CD4-positive, CD25-positive, alpha-beta regulatory T cell (primary cell): ENCODE measurements around the gene SPDYE3. TPM values are rescaled to one million over a fixed set of nuclear protein-coding genes. Genes with fewer than 3 reads are reported as not detected.
"Not testable (repeated sequence)": the region's sequence is repeated elsewhere in the genome, so short reads cannot be mapped to it uniquely, and the experiment has no call there.

Experiments
- ATAC-seq, 2 donors: fragments of 150-1000 bp; cut with Tn5 transposase; one replicate each; pipeline ENCODE4 v1.10.0; 2021; ENCODE audit warnings: low read depth in 2 of 2, moderate number of reproducible peaks in 2 of 2, moderate library complexity in 1 of 2
- DNase-seq, 3 donors: peaks; one replicate each; pipeline versions ENCODE4 v3.0.0 to v3.0.0-alpha.2; 2012 to 2022; ENCODE audit warnings: mixed read lengths in 1 of 3
- H3K27ac ChIP-seq: one replicate; pipeline ENCODE4 v1.7.0; 2013; ENCODE audit warnings: mild to moderate bottlenecking, low read length; ENCODE audit not compliant: insufficient read depth, poor library complexity, severe bottlenecking
- H3K27me3 ChIP-seq: one replicate; pipeline ENCODE4 v1.7.0; 2013; ENCODE audit warnings: low read length; ENCODE audit not compliant: control insufficient read depth, insufficient read depth
- H3K36me3 ChIP-seq: one replicate; pipeline ENCODE4 v1.7.0; 2013; ENCODE audit warnings: mild to moderate bottlenecking, low read length, moderate library complexity; ENCODE audit not compliant: control insufficient read depth, insufficient read depth
- H3K4me1 ChIP-seq: 2 replicates; pipeline ENCODE4 v1.7.0; 2013; ENCODE audit warnings: mild to moderate bottlenecking, low read length; ENCODE audit not compliant: insufficient read depth, control insufficient read depth, poor library complexity, severe bottlenecking
- H3K4me3 ChIP-seq: one replicate; pipeline ENCODE4 v1.7.0; 2013; ENCODE audit warnings: low read depth, mild to moderate bottlenecking, low read length, moderate library complexity
- H3K9me3 ChIP-seq, 2 experiments: 1 replicate in 1 of 2; 2 replicates in 1 of 2; pipeline ENCODE4 v1.7.0; 2013; ENCODE audit warnings: low read length in 2 of 2, mild to moderate bottlenecking in 1 of 2, moderate library complexity in 1 of 2; ENCODE audit not compliant: control insufficient read depth in 2 of 2
- H3K27ac Mint-ChIP-seq, 3 donors: one replicate each; pipeline ENCODE4 v1.8.0; 2020 to 2022; ENCODE audit warnings: mild to moderate bottlenecking in 3 of 3, mixed read lengths in 3 of 3, moderate library complexity in 2 of 3
- H3K27me3 Mint-ChIP-seq: one replicate; pipeline ENCODE4 v1.8.0; 2022; ENCODE audit warnings: mild to moderate bottlenecking, mixed read lengths
- H3K36me3 Mint-ChIP-seq: one replicate; pipeline ENCODE4 v1.8.0; 2020; ENCODE audit warnings: mixed read lengths
- H3K4me1 Mint-ChIP-seq, 4 donors: one replicate each; pipeline ENCODE4 v1.8.0; 2020 to 2022; ENCODE audit warnings: mixed read lengths in 4 of 4, mild to moderate bottlenecking in 1 of 4
- H3K4me3 Mint-ChIP-seq, 4 donors: one replicate each; pipeline ENCODE4 v1.8.0; 2020 to 2022; ENCODE audit warnings: mild to moderate bottlenecking in 4 of 4, mixed read lengths in 4 of 4, moderate library complexity in 3 of 4
- H3K9me3 Mint-ChIP-seq, 7 donors: one replicate each; pipeline ENCODE4 v1.8.0; 2020 to 2022; ENCODE audit warnings: mixed read lengths in 7 of 7, mild to moderate bottlenecking in 3 of 7, moderate library complexity in 2 of 7
- polyA plus RNA-seq, 4 donors: library from polyadenylated mRNA; unstranded; fragments of 300-500 nt; fragmentation: Illumina TruSeq; gene quantifications; one replicate each; pipeline ENCODE4 v1.2.3, GENCODE V29; 2021
- total RNA-seq: library from RNA; stranded (reverse); gene quantifications from one replicate; pipeline ENCODE4 v1.2.3, GENCODE V29; 2022

Gene SPDYE3
- total and polyA plus RNA-seq, 5 donors from 2014 or later, result 4.5 to 7.2 (median 6.1) TPM; not detected in 1

- peaks cover 0 to 27% (median 17%) of the 10 kb centered on the region in 4 donors for H3K4me1 Mint-ChIP-seq
- not testable (repeated sequence) for H3K4me3 ChIP-seq, H3K36me3 ChIP-seq, H3K27me3 ChIP-seq, H3K27ac ChIP-seq, ATAC-seq, H3K9me3 Mint-ChIP-seq, H3K4me1 ChIP-seq, H3K9me3 ChIP-seq, H3K36me3 Mint-ChIP-seq, DNase-seq, H3K27me3 Mint-ChIP-seq, H3K27ac Mint-ChIP-seq
- peak overlapping the region in 2 of 4 donors; percentile 41 to 89 for H3K4me3 Mint-ChIP-seq
Observed at GRCh38 chr7:100268882-100269281, 38.6 kb upstream of the SPDYE3 start.

GRCh38 chr7:100269306-100270045 is 38.0 kb upstream of the SPDYE3 start:
- H3K36me3 Mint-ChIP-seq, H3K36me3 ChIP-seq, H3K27me3 ChIP-seq, H3K4me1 ChIP-seq, H3K27me3 Mint-ChIP-seq, H3K9me3 Mint-ChIP-seq, H3K27ac Mint-ChIP-seq, ATAC-seq, H3K4me3 ChIP-seq, H3K27ac ChIP-seq, H3K9me3 ChIP-seq, DNase-seq: not testable (repeated sequence)
- peaks cover 0 to 27% (median 17%) of the 10 kb centered on the region in 4 donors for H3K4me1 Mint-ChIP-seq
- peak overlapping the region in 3 of 4 donors; percentile 4 to 89 (median 50) for H3K4me3 Mint-ChIP-seq

- not testable (repeated sequence) for DNase-seq, H3K36me3 ChIP-seq, H3K9me3 ChIP-seq, H3K36me3 Mint-ChIP-seq, H3K27me3 Mint-ChIP-seq, H3K27ac ChIP-seq, ATAC-seq, H3K27me3 ChIP-seq, H3K9me3 Mint-ChIP-seq, H3K4me3 ChIP-seq, H3K4me1 ChIP-seq
- Mint-ChIP-seq H3K4me3 (peak overlapping the region; percentile 84 to 90 (median 89)), H3K4me1 (peaks cover 0 to 31% (median 18%) of the 10 kb centered on the region in 4 donors), H3K27ac (peak overlapping the region; percentile 15 to 83 (median 23))
Observed at GRCh38 chr7:100270046-100270918, 37.2 kb upstream of the SPDYE3 start.

GRCh38 chr7:100270941-100271593 is 36.4 kb upstream of the SPDYE3 start:
- not testable (repeated sequence) for H3K36me3 Mint-ChIP-seq, H3K27me3 ChIP-seq, ATAC-seq, H3K27ac ChIP-seq, H3K9me3 ChIP-seq, H3K27me3 Mint-ChIP-seq, H3K4me1 ChIP-seq, H3K9me3 Mint-ChIP-seq, H3K36me3 ChIP-seq, H3K4me3 ChIP-seq
- peak overlapping the region; percentile 84 to 90 (median 89) for H3K4me3 Mint-ChIP-seq
- peak in 1 of 3 donors; percentile 10 for DNase-seq
- H3K27ac Mint-ChIP-seq, result peak overlapping the region in 2 of 3 donors; percentile 23 to 83
- H3K4me1 Mint-ChIP-seq, result peaks cover 0 to 31% (median 17%) of the 10 kb centered on the region in 4 donors

GRCh38 chr7:100271716-100272537 is 35.6 kb upstream of the SPDYE3 start:
- Mint-ChIP-seq H3K27ac (peak overlapping the region in 1 of 3 donors; percentile 46), H3K4me1 (peaks cover 0 to 27% (median 16%) of the 10 kb centered on the region in 4 donors), H3K4me3 (peak overlapping the region; percentile 83 to 89 (median 86)), H3K27me3 (no peaks in the 10 kb centered on the region), H3K36me3 (peaks cover 3% of the 10 kb centered on the region), H3K9me3 (no peaks in the 10 kb centered on the region)
- peaks cover 6% of the 10 kb centered on the region for H3K4me1 ChIP-seq
- H3K9me3 ChIP-seq, result no peaks in the 10 kb centered on the region
- no peaks in the 10 kb centered on the region for H3K27me3 ChIP-seq
- H3K4me3 ChIP-seq, result no peak overlapping the region
- H3K36me3 ChIP-seq, result no peaks in the 10 kb centered on the region
- DNase-seq (peak; percentile 97 to 98 (median 97)), ATAC-seq (peak; percentile 93 to 94)
- peak overlapping the region; percentile 41 for H3K27ac ChIP-seq

- not testable (repeated sequence) for H3K27me3 ChIP-seq, H3K4me1 ChIP-seq, H3K9me3 Mint-ChIP-seq, H3K9me3 ChIP-seq, ATAC-seq, H3K36me3 Mint-ChIP-seq, H3K27me3 Mint-ChIP-seq, H3K36me3 ChIP-seq, H3K4me3 ChIP-seq, DNase-seq
- peak overlapping the region; percentile 41 for H3K27ac ChIP-seq
- Mint-ChIP-seq H3K27ac (peak overlapping the region in 2 of 3 donors; percentile 38 to 83), H3K4me1 (peaks cover 0 to 25% (median 16%) of the 10 kb centered on the region in 4 donors), H3K4me3 (peak overlapping the region; percentile 83 to 90 (median 88))
Observed at GRCh38 chr7:100272538-100272902, 35.0 kb upstream of the SPDYE3 start.

- Mint-ChIP-seq H3K27me3 (no peaks in the 10 kb centered on the region), H3K9me3 (no peaks in the 10 kb centered on the region), H3K4me3 (peak overlapping the region in 2 of 4 donors; percentile 32 to 67), H3K4me1 (peaks cover 0 to 15% (median 11%) of the 10 kb centered on the region in 4 donors), H3K27ac (no peak overlapping the region), H3K36me3 (peaks cover 6% of the 10 kb centered on the region)
- Histone ChIP-seq H3K4me1 (peaks cover 6% of the 10 kb centered on the region), H3K27me3 (no peaks in the 10 kb centered on the region), H3K9me3 (no peaks in the 10 kb centered on the region), H3K4me3 (no peak overlapping the region), H3K27ac (no peak overlapping the region), H3K36me3 (no peaks in the 10 kb centered on the region)
- DNase-seq, result no peak
- ATAC-seq, result no peak
Observed at GRCh38 chr7:100275120-100275519, 32.4 kb upstream of the SPDYE3 start.
